Esophagus squamous epithelium (tissue), 4 donors: ENCODE data around the gene PCYT1A.

Experiments
- POLR2A ChIP-seq, 4 donors: fragments of 450-650 bp; IDR thresholded peaks; one replicate each; pipeline ENCODE4 v1.6.1; 2017; ENCODE audit warnings: antibody characterized with exemption in 4 of 4, mild to moderate bottlenecking in 4 of 4, moderate library complexity in 3 of 4
- TF ChIP-seq, protein P1 (sequence below), 6 experiments: fragments of 450-650 bp in 4 of 6; fragments of 200-600 bp in 2 of 6; sonication (generic) in 2 of 6; IDR thresholded peaks; one replicate each; pipeline ENCODE4 v1.5.1; 2016 to 2019; ENCODE audit warnings: antibody characterized with exemption in 6 of 6, mild to moderate bottlenecking in 4 of 6, moderate library complexity in 4 of 6

DNA sequence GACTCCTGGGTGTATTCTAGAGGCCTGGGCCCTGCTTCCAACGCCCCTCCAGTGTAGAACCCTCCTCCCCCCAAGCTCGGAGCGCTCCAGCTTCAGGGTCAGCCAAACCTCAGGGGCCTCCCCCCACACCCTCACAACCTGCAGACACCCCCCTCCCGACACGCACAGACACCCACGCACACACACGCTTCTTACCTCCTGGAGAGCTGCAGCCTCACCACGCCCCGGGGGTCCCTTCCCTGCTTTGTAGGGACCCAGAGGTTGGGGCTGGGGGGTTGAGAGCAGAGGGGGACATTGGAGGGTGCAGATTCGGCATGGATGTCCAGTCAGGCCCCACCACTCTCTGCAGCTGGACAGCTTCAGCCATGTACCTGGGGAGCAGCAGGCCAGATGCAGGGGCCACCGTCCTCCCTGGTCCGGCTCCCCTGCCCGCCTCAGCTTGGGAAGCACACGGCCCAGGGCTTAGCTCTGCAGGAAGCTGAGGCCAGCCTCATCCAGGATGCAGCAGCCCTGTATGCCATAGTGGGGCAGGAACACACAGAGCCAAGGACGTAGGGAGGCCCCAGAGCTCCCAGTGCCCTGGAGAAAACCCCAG lies 89.3 kb downstream of the PCYT1A start:
- TF ChIP-seq, protein P1, sequence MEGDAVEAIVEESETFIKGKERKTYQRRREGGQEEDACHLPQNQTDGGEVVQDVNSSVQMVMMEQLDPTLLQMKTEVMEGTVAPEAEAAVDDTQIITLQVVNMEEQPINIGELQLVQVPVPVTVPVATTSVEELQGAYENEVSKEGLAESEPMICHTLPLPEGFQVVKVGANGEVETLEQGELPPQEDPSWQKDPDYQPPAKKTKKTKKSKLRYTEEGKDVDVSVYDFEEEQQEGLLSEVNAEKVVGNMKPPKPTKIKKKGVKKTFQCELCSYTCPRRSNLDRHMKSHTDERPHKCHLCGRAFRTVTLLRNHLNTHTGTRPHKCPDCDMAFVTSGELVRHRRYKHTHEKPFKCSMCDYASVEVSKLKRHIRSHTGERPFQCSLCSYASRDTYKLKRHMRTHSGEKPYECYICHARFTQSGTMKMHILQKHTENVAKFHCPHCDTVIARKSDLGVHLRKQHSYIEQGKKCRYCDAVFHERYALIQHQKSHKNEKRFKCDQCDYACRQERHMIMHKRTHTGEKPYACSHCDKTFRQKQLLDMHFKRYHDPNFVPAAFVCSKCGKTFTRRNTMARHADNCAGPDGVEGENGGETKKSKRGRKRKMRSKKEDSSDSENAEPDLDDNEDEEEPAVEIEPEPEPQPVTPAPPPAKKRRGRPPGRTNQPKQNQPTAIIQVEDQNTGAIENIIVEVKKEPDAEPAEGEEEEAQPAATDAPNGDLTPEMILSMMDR (IDR thresholded peaks at IDR 0.05), result no peak
- no peak for TF ChIP-seq POLR2A (IDR thresholded peaks at IDR 0.05)
